Adrenal gland (tissue), 5 donors: ENCODE measurements around the gene RPL10.

Experiments
- POLR2A ChIP-seq, 2 donors: fragments of 450-650 bp; IDR thresholded peaks; one replicate each; pipeline ENCODE4 v1.6.1; 2017; ENCODE audit warnings: antibody characterized with exemption in 2 of 2, mild to moderate bottlenecking in 2 of 2, moderate library complexity in 1 of 2
- TF ChIP-seq, protein P1 (sequence below), 6 experiments: fragments of 450-650 bp in 4 of 6; fragments of 200-600 bp in 2 of 6; sonication (generic) in 1 of 6; IDR thresholded peaks; 1 replicate in 5 of 6; 2 replicates in 1 of 6; pipeline versions ENCODE4 v1.5.1 to v1.8.0; 2016 to 2021; ENCODE audit warnings: antibody characterized with exemption in 6 of 6, mild to moderate bottlenecking in 2 of 6, moderate library complexity in 1 of 6
- donor health status: DM: no; HTN: no; CAD: no.

DNA sequence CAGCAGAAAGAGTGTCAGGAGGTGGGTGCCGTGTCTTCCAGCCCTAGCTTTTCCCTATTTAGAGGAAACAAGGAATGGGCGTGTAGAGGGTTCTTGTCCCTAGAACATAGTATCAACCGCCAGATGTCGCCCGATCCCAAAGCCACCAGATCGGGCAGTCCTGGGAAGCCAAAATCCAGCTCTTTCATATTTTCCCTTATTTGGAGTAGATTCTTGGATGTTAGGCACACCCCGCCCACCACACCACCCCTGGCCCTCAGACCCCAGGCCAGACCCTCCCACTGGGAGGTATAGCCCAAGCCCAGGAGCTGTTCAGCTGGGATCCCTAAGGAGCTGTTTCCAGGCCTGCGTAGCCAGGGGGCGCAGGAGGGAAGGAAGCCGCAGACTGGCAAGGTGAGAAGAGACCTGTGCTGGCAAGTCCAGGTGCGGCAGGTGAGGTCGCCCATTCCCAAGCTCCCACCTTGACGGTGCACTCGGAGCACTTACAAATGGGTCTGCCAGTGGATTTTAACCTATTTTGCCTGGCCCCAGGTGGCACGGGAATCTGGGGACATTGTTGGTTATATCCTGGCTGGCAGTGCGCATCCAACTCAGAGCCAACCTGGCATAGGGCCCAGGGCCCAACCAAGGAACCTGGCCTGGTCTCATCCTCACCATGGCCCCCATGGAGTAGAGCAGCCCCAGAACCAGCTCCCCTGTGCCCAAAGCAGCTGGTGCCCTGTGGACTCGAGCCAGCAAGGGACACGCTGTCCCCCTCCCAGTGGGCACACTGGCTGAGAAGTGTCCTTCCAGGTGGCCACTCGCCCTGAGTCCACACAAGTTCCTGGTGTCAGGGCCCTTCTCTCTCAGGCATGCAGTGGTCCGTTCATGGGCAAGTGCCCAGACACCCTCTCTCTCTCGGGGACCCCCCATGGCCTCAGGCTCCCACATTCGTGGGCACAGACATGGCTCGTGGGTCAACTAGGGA, 24.6 kb upstream of the RPL10 start:
- TF ChIP-seq, protein P1, sequence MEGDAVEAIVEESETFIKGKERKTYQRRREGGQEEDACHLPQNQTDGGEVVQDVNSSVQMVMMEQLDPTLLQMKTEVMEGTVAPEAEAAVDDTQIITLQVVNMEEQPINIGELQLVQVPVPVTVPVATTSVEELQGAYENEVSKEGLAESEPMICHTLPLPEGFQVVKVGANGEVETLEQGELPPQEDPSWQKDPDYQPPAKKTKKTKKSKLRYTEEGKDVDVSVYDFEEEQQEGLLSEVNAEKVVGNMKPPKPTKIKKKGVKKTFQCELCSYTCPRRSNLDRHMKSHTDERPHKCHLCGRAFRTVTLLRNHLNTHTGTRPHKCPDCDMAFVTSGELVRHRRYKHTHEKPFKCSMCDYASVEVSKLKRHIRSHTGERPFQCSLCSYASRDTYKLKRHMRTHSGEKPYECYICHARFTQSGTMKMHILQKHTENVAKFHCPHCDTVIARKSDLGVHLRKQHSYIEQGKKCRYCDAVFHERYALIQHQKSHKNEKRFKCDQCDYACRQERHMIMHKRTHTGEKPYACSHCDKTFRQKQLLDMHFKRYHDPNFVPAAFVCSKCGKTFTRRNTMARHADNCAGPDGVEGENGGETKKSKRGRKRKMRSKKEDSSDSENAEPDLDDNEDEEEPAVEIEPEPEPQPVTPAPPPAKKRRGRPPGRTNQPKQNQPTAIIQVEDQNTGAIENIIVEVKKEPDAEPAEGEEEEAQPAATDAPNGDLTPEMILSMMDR (IDR thresholded peaks at IDR 0.05): peak; percentile 33 to 59 (median 50)
- TF ChIP-seq POLR2A (IDR thresholded peaks at IDR 0.05): no peak
